Activated CD8-positive, alpha-beta memory T cell treated with anti-CD3 and anti-CD28 coated beads for 24 hours (primary cell): ENCODE measurements around the gene NFAM1.

Experiments
- DNase-seq: peaks from one replicate; pipeline ENCODE4 v3.0.0-alpha.2; 2020

The NFAM1 gene, protein sequence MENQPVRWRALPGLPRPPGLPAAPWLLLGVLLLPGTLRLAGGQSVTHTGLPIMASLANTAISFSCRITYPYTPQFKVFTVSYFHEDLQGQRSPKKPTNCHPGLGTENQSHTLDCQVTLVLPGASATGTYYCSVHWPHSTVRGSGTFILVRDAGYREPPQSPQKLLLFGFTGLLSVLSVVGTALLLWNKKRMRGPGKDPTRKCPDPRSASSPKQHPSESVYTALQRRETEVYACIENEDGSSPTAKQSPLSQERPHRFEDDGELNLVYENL

DNA sequence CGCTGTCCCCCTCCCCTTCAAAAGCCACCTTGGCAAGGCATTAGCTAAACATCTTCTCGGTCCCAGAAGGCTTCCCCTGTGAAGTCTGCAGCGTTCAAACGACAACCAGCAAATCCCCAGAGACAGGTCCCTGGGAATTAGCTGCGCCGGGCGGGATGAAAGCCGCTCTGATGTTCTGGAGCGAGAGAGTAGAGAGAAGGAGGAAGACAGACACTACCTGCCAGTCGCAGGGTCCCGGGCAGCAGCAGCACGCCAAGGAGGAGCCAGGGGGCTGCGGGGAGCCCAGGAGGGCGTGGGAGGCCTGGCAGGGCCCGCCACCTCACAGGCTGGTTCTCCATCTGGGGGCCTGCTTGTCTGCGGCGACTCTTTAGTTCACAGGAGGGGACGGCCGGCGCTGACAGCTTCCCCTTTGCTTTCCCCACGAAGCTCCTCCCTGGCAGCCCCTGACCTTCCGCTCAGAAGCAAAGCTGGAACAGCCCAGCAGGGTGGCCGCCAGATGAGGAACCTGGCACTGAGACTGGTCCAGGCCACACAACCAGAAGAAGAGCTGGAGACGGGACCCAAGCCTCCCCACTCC, at the start of gene NFAM1:
NFAM1 (minus strand) TSS at position 384 of the 577 bp plus-strand sequence; CDS start at position 338, 46 bp downstream.
- DNase-seq, result no peak

DNA sequence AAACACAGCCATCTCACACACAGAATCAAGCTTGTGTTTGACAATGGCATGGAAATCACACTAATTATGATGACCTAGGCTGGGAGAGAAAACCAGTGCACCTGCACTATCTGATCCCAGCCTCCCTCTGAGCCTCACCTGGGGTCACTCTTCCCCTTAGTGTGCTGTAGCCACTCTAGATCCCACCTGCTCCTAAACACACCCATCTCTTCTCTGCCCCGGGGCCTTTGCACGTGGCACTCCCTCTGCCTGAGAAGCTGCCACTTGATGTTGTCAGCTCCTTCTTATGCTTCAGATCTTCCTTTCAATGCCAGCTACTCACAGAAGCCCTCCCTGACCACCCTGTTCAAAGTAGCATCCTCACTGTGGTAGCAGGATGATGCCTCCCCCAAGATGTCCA, 42.9 kb upstream of the NFAM1 start:
- no peak for DNase-seq

DNA sequence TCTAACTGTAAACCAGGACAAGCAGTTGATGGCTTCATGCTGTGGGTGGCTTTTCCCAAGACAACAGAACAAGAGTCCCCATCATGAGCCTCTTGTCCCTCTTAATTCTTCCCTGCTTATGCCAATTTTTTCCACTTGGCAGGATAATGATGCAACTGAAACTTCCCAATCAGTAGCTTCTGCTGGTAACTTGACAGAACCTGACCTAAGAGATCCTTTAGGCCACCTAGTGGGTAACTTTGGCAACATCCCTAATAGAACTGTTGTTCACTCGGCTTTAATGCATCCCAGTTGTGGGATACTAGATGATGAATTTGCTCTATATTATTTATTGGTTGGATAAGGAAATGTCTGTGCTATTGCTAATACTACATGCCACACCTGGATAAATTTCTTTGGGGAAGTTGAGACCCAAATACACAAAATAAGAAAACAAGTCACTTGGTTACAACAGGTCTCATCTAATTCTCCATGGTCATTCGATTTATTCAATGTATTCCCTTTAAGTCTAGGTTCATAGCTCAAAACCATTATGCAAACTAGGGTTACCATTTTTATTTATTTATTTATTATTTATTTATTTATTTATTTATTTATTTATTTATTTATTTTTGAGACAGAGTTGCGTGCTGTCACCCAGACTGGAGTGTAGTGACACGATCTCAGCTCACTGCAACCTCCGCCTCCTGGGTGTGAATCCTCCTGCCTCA, 41.4 kb upstream of the NFAM1 start:
- DNase-seq, result no peak

DNA sequence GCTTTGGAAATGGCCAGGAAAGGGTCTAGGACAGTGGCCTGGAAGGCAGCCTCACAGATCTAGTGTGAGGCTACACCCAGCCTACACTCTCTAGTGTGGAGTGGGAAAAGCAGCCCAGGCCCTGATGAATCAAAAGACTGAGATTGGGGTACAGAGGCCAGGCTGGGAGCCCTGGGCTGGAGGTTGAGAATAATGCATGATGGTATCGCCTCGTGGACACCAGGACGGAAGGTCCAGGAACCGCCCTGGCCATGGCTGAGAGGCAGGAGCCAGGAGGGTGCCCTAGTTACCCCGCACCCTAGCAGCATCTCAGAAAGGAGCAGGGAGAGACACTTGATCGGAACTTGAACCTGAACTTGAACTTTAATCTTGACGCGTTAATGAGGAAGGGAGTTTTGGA, 40.5 kb upstream of the NFAM1 start:
- no peak for DNase-seq

DNA sequence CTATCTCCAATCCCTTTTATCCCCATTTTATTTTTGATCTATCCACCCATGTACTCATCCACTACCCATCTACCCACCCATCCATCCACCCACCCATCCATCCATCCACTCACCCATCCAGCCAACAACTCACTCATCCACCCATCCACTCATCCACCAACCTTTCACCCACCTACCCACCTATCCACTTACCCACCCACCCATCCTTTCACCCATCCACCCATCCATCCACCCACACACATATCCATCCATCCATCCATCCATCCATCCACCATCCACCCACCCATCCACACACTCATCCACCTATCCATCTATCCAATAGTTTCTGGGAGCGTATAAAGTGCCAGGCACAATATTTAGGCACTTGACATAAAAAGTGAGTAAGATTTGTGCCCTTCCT, 39.2 kb upstream of the NFAM1 start:
- no peak for DNase-seq

DNA sequence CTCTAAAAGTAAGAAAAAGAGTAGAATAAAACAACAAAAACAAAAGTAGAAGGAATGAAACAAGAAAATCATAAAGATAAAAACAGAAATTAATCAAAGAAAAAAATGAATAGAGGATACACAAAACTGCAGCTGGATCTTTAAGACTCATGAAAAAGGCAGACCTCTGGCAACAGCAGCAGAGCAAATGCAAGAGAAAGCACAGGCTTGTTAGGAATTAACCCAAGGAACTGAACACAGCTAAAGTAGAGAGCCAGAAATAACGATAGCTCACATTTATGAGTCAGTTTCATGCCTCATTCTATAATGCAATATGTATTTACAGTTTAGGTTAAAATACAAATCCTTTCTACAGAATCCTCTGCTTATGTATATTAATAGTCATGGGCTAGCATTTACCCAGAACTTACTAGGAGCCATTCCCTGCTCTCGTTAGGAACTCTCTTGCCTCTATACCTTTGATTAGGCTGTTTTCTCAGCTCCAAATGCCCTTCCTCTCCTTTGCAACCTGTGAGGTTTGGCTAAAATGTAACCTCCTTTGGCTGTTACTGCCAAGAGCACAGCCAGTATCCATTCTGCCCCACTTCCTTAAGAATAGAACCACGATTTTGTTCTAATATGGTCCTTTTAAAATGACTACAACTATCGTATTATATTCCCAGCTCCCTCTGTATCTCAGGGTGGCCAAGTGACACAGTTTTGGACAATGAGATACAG, 38.3 kb upstream of the NFAM1 start:
- DNase-seq, result no peak

DNA sequence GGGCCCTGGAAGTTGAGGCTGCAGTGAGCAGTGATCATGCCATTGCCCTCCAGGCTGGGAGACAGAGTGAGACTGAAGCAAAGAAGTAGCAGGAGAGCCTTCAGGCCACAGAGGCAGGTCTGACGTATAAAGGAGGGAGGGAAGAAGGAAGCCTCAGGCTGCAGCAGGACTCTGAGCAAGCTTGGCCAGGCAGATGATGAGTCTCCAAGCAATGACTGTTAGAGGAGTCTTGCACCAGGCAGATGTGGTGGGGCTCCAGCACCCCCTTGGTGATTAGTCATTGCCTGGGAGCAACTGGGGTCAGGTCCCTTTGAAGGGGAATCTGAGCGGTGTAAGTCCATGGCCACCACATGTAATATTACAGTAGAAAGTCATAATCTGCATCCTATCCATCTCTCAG, 36.6 kb upstream of the NFAM1 start:
- no peak for DNase-seq

DNA sequence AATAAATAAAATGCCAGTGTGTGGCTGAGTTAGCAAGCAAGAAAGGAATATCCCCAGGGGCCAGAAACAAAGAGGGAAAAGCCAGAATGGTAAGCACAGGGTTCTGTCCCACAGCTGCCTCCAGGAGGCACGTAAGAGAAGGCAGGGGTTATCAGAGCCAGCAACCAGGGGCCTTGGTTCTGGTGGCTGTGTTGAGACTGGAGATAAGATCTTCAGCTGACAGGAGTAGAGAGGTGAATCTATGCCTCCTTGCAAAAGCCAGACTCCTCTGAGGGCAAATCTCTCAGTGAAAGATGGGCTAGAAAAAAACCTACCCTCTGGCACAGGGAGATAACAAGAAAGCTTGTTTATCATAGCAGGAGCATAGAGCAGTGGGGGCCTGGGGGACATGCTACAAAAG, 29.8 kb upstream of the NFAM1 start:
- DNase-seq, result no peak

DNA sequence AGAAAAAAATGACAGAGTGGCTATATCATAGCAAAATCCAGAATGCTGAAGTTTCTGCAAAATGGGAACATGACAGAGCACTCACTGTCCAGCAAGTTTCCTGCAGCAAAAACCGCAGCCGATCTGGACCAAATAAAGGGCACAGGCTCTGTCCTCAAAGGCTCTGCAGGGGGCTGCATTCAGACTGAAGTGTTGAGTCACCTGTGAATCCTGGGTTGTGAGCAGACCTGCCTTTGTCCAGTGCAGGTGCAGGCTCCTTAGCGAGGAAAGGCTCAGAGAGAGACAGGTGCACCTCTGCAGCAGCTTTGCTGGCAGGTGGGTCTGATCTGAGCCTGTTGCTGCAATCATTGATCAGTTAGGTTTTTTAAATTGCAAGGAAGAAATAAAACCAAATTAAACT, 29.3 kb upstream of the NFAM1 start:
- DNase-seq, result no peak

DNA sequence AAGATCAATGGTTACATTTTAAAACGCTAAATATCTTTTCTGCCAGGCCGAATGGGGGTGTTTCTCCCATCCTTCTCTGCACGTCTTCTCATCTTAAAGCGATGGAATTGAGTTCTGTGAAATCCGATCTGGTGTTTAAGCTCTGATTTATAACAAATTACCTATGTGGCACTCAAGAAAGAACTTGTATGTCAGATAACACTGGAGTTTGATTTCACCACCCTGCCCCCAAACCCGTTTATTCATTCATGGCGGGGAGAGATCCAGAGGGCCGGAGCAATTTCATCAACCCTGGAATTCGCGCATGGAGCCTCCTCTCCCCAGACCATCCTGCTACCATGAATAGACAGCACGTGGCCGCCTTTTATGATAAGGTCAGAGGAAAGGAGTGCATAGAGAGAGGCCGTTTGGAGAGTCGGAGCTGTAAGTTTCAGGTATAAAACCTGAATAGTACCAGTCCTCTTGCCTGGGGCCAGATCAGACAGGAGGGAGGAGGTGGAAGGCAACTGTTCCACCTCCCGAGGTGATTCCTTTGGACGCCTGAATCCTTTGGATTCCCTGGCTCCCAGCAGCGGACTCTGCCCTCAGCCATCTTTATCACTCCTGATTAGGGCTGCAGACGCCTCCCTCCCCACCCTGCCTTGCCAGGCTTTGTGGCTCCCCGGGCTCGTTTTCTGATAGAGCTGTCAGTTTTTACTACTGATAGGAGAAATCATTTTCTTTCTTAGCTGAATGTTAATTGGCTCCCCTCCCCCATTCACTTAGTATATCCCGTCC, 27.3 kb upstream of the NFAM1 start:
- no peak for DNase-seq

DNA sequence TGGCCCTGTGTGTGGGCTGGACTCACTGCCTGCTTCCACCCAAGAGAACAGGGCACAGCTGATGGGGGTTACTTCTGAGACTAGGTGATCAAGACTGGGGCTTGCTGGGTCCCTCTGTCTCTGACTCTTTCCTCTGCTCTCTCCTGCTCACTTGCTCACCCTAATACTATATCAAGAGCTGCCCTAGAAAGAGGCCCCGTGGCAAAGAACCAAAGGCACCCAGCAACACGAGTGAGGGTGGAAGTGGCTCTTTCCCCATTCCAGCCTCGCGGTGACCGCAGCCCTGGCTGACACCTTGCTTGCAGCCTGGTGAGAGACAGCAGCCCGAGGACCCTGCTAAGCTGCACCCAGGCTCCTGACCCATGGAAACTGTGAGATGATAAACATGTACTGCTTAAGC, 20.7 kb upstream of the NFAM1 start:
- DNase-seq, result no peak

DNA sequence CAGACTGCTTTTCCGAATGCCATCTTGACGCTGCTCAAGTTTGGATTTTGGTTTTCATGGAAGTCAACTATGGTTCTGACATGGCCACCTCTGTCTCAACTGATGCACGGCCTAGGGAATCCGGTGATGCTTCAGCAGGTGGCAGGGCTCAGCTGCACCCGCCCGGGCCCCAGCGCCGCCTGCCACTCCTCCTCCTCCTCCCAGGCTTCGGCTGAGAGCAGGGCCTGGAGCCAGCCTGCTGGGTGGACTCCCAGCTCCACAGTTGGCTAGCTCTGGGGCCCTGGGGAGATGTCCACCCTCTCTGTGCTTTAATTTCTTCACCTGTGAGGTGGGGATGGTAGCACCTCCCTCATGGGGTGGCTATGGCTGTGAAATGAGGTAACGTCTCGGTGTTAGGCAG, 20.3 kb upstream of the NFAM1 start:
- no peak for DNase-seq

DNA sequence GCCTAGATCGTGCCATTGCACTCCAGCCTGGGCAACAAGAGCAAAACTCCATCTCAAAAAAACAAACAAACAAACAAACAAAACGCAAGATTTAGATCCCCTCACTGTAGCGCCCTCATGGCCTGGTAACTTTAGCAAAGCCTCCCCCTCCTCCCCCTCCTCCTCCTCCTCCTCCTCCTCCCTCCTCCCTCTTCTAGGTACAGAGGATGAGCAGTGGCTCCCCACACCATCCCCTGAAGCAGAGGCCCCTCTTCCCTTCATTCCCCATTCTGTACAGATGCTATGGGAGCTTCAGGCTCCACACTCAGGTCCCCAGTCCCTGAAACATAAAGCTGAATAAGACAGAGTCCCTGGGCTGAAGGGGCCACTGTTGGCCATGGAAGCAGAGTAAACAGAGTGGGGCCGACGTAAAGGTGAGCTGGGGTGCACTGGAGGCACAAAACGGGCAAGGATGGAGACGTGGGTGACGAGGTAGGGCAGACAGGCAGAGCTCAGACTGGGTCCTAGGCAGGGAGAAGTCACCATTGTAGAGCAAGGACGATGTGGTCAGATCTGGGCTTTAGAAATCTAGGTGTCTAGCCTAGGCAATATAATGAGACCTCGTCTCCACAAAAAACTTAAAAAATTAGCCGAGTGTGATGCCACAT, 19.4 kb upstream of the NFAM1 start:
- no peak for DNase-seq

DNA sequence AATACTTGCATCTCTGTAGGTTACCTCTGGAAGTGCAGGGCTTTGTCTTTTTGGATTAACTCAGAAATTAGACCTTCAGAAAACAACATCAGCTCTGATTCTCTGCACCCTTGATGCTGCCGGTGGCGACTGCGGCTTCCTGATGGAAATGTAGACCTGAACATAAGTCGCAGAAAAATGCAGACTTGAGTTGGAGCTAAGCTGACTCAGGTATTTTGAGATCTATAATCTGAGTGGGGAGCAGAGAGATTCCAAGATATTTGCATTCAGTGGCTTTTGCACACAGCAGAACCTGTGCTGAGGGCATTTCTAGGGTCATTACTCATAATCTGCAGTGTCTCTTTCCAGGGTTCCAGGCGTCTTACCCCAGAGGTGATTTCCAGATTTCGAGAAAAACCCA, 18.7 kb upstream of the NFAM1 start:
- no peak for DNase-seq

DNA sequence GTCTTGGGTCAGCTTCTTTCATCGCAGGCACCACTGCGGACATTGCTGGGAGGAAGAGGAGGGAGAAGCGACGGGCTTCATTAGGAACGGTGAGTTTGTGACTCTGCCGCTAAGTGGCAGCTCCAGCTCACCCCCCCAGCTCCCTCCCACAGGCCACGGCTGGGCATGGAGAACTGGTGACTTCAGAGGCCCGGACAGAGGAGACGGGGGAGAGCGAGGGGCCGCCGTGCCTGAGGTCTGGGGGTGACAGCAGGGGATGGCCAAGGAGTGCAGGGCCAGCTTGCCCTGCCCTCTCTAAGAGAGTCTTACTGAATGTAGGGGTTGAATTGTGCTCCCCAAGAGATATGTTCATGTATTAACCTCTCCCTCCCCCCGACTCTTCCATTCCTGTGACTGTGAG, 13.9 kb upstream of the NFAM1 start:
- DNase-seq, result no peak

DNA sequence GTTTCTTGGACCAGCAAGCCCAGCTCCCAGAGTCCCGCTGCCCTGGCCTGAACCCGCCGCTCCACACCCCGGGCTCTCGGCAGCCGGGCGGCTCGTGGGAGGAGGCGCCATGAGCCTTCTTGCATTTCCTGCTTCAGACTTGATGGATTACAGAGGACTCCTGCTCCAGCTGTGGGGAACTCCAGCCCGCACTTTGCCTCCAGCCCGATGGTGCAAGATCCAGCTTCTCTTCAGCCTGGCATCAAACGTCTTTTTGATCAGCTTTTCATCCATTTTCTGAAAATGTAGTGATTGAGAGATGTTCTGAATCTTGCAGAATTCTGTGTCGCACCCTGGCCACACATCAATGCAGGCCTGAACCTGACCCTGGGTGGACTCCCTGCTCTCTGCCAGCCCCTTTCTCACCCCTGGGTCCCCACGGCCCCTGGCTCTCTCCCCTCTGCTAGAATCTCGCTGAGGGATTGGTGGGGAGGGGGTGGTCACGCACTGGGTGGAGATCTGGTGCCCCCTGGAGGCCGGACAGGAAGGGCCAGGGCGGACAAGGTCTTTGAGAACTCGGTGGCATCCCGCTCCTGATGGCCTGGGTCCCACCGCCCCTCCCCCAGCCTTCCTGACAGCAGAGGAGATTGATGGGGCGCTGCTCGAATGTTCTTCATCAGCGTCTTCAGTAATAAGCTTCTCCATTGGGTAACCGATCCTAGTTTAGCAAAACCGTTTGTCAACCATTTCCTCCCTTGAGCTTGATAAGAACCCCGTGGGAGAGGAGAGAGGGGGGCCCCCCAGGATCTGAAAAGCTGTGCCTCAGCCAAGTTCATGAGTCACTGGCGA, 12.1 kb upstream of the NFAM1 start:
- peak; percentile 91 for DNase-seq

DNA sequence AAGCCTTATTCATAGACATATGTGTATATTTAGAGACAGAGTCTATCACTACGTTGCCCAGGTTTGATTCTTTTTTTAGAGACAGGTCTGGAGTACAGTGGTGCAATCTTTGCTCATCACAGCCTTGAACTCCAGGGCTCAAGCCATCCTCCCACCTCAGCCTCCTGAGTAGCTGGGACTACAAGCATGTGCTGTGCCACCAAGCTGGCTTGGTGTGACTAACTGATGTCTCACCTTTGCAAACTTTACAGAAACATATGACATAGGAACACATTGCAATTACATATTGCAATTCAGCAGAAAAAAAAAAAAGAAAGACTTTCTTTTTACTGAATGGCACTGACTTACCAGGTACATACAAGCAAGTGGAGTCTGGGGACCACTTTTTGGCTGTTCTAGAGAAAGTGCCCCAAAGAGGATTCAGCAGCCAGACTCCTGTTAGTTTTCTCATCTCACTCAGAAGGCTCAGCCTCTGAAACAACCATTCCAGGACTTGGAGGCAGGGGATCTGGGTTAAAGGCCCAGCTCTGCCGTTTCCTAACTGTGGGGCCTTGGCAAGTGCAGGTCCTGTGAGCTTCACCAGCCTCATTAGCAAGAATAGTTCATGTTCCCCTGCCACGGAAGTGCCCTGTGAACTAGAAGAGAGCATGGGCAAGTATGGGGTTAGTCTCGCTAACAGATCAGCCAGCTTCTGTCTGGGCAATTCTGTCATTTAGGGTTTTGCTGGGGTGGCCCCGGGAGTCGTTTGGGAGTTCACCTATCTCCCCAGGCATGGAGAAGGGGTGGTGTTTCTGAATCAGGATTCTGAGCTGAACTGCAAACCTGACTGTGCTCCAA, 11.3 kb upstream of the NFAM1 start:
- no peak for DNase-seq

DNA sequence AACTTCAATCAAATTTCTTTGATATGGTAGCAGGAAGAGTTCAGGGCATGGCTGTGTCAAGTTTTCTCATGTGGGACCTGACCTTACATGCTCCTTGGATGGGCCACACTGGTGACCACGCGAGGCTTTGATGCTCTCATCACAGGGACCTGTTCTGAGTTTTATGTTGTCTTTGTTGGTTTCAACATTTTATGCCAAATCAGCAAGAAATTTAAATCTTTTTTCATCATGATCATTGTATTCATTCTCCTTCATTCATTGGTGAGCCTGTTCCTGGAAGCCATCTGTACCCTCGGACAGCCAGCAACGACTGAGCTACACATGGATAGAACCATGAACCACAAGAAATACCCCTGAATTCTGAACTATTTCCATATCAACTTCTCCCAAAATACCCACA, 10.5 kb upstream of the NFAM1 start:
- DNase-seq, result no peak

DNA sequence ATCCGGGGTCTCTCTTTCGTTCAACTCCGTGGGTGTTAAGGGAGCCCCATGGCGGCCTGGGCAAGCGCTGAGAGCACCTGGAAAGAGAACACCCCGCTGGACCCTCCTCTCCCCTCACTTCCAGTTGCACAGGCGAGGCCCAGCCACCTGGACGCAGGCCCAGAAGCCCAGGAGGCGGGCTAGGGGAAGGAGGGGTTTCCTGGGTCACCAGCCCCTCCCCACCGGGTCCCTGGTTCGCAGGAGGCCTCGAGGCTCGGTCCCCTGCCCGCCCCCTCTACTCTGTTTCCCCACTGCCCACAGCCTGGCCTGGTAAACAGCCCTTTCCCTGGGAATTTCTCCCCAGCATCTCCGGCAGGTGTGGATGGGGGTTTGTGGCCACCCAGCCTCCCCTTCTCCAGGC, 8.5 kb upstream of the NFAM1 start:
- no peak for DNase-seq

DNA sequence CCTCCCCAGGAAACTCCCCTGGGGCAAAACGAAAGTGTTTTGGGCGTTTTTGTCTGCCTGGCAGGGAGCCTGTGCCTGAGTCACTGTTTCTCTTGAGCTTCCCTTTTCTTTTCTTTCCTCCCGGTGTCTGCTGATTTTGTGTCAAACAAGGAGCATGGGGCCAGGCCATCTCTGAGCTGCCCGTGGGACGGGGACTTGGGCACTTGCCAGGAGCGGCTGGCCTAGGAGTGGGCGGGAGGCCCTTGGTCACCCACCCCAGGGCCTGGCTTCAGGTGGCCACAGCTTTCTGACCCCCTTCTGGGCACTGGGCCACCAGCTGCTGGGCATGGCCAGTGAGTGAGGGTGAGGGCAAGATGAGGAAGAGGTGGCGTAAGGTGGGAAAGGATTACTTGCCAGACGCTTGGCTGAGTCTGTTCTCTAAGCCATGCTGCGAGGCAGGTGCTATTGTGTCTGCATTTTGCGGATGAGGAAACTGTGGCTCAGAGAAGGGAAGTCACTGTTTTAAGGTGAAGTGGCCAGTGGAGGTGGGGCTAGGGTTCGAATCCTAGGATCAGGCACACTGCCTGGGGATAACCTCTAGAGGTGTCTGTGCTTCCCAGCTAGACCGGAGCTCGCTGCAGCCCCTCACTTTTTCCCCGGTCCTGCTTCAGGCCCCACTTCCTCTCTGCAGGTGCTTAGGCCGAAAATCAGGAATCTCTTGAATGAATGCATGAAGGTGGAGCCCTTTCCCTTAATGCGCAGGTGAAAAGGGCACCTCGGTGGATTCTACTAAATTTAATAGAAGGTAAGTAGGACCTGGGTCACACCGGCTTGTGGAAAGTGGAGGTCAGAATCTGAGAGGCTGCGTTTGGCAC, 7.8 kb upstream of the NFAM1 start:
- DNase-seq, result no peak
